Caco-2 (cell line): ENCODE data around the gene CACTIN. TPM values are rescaled to one million over a fixed set of nuclear protein-coding genes. Genes with fewer than 3 reads are reported as not detected.

Experiments used
- BruUV-seq: library from RNA; stranded (reverse); fragments of 400-500 nt; replicated peaks from 2 replicates; lab custom pipeline; 2021; lab: Mats Ljungman, UMichigan
- CTCF ChIA-PET: fragments of 300-600 bp; sonication (Branson Sonifier 250); formaldehyde crosslinking; loops from one replicate; lab custom pipeline; 2022; ENCODE audit warnings: antibody characterized with exemption; lab: Charles Lee
- POLR2A ChIA-PET: fragments of 300-600 bp; sonication (Branson Sonifier 250); formaldehyde crosslinking; loops from one replicate; lab custom pipeline; 2022; ENCODE audit warnings: antibody characterized with exemption; lab: Charles Lee
- DNase-seq, 2 experiments: peaks; one replicate each; pipeline versions ENCODE4 v3.0.0 to v3.0.0-alpha.2; 2020 to 2022
- H3K27me3 ChIP-seq: replicated peaks from 2 replicates; pipeline ENCODE4 v1.6.0; 2011; ENCODE audit warnings: low read length; ENCODE audit not compliant: control insufficient read depth, insufficient read depth
- H3K36me3 ChIP-seq: 2 replicates; pipeline ENCODE4 v1.5.1; 2011; ENCODE audit warnings: low read length; ENCODE audit not compliant: control insufficient read depth, insufficient read depth
- H3K4me1 ChIP-seq: fragments of 250-450 bp; sonication (Bioruptor Pico); 2 replicates; pipeline ENCODE4 v1.5.1; 2020; ENCODE audit warnings: mild to moderate bottlenecking
- H3K4me3 ChIP-seq: 2 replicates; pipeline ENCODE4 v1.5.1; 2011; ENCODE audit warnings: low read depth, mild to moderate bottlenecking, control low read depth, low read length
- H3K9me3 ChIP-seq: fragments of 250-450 bp; sonication (Bioruptor Pico); 2 replicates; pipeline ENCODE4 v1.5.1; 2020; ENCODE audit warnings: mild to moderate bottlenecking, moderate library complexity
- H3K27ac Mint-ChIP-seq: one replicate; pipeline ENCODE4 v1.8.0; 2022; ENCODE audit warnings: mixed read lengths; ENCODE audit not compliant: unreplicated experiment
- H3K27me3 Mint-ChIP-seq: one replicate; pipeline ENCODE4 v1.8.0; 2022; ENCODE audit warnings: mixed read lengths; ENCODE audit not compliant: insufficient read depth, unreplicated experiment
- H3K36me3 Mint-ChIP-seq: one replicate; pipeline ENCODE4 v1.8.0; 2022; ENCODE audit warnings: mild to moderate bottlenecking, mixed read lengths; ENCODE audit not compliant: insufficient read depth, unreplicated experiment
- H3K4me1 Mint-ChIP-seq: one replicate; pipeline ENCODE4 v1.8.0; 2022; ENCODE audit warnings: low read depth, mixed read lengths; ENCODE audit not compliant: unreplicated experiment
- H3K4me3 Mint-ChIP-seq: one replicate; pipeline ENCODE4 v1.8.0; 2022; ENCODE audit warnings: mild to moderate bottlenecking, moderate library complexity, mixed read lengths; ENCODE audit not compliant: unreplicated experiment
- H3K9me3 Mint-ChIP-seq: one replicate; pipeline ENCODE4 v1.8.0; 2022; ENCODE audit warnings: mixed read lengths; ENCODE audit not compliant: unreplicated experiment
- CTCF ChIP-seq, 2 experiments: fragments of 200-600 bp in 1 of 2; IDR thresholded peaks; 1 replicate in 1 of 2; 2 replicates in 1 of 2; pipeline versions ENCODE4 v1.5.1 to v1.8.0; 2011 to 2022; ENCODE audit warnings: antibody characterized with exemption in 1 of 2, control low read depth in 1 of 2, inconsistent platforms in 1 of 2, low read depth in 1 of 2, low read length in 1 of 2, mild to moderate bottlenecking in 1 of 2, moderate library complexity in 1 of 2; ENCODE audit not compliant: insufficient read depth in 1 of 2, severe bottlenecking in 1 of 2, unreplicated experiment in 1 of 2
- intact Hi-C: fragments of 100-400 bp; cut with micrococcal nuclease; formaldehyde crosslinking; loops from one replicate; pipeline ENCODE4 v1.10.0; 2022; ENCODE audit not compliant: unreplicated experiment
- total RNA-seq: library from RNA; stranded (reverse); gene quantifications from 2 replicates; pipeline ENCODE4 v1.2.3, GENCODE V29; 2022

CACTIN gene
- total RNA-seq, 1 experiment from 2014 or later, result 33.9 TPM

DNA sequence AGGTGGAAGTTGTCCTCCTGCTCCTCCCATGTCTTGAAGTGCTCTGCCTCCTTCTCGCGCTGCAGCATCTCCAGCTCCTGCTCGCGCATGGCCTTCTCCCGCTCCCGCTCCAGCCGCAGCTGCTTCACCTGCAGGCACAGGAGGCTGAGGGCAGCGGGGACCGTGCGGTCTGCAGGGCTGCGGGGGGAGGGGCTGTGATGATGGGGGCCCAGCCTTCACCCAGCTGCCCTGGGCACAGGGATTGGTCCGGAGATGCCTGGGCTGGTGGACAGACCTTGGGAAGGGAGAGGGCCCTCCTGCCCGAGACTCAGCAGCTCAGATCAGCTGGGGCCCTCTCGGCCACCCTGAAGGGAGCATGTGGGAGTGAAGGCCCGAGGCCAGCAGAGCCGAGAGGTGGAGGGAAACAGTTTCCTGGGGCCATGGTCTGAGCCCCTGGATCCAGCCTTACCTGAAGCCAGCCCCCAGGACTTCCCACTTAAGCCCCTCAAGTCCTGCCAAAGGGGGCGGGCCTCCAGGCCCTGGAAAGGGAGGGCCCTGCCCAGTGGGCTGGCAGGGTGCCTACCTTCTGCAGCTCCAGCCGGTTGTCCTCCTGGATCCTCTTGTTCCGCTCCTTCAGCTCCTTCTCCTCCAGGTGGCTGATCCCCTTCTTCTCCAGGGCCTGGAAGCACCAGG lies 6.3 kb downstream of the CACTIN start:
- H3K4me3 ChIP-seq, result no peak overlapping the region
- CTCF ChIA-PET, result no interaction called here
- intact Hi-C loops, result loop anchor here (10.0 kb wide), 1 partner anchor 65 kb away; the partner anchor contains the start of gene MFSD12
- H3K36me3 Mint-ChIP-seq, result peaks cover 14% of the 10 kb centered on the region
- TF ChIP-seq CTCF (IDR thresholded peaks at IDR 0.05; ENCODE audit: insufficient read depth in 1 of 2, low read depth in 1 of 2, low read length in 1 of 2, severe bottlenecking in 1 of 2, unreplicated experiment in 1 of 2), result no peak
- peaks cover 7% of the 10 kb centered on the region for H3K4me1 Mint-ChIP-seq
- H3K27ac Mint-ChIP-seq, result no peak overlapping the region
- POLR2A ChIA-PET, result no interaction called here
- no peak for DNase-seq
- no peaks in the 10 kb centered on the region for H3K27me3 ChIP-seq
- H3K4me3 Mint-ChIP-seq, result no peak overlapping the region
- BruUV-seq, result no TSS peak
- H3K9me3 Mint-ChIP-seq, result no peaks in the 10 kb centered on the region
- H3K36me3 ChIP-seq, result no peaks in the 10 kb centered on the region; the same call in 1 of the 2 replicates
- H3K9me3 ChIP-seq, result no peaks in the 10 kb centered on the region
- no peaks in the 10 kb centered on the region for H3K4me1 ChIP-seq
- H3K27me3 Mint-ChIP-seq, result no peaks in the 10 kb centered on the region

DNA sequence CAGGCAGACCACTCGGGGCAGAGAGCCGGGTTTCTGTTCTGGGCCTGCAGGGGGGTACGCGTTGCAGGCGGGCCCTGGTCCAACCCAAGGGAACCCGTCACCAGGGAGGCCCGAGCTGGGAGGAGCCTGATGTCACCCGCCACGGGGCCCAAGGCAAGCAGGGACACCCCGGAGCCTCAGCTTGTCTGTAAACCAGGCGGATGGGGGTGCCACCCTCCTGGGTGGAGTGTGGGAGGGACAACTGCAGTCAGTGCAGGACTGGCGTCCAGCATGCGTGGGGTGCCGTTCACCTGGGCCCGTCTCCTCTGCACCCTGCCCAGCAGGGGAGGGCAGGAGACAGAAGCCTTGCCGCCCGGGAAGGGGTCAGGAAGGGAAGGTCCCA lies 7.0 kb downstream of the CACTIN start:
- Mint-ChIP-seq H3K4me1 (peaks cover 7% of the 10 kb centered on the region), H3K36me3 (peaks cover 14% of the 10 kb centered on the region), H3K27me3 (no peaks in the 10 kb centered on the region), H3K9me3 (no peaks in the 10 kb centered on the region), H3K27ac (no peak overlapping the region), H3K4me3 (no peak overlapping the region)
- no peaks in the 10 kb centered on the region for H3K9me3 ChIP-seq
- intact Hi-C loops, result loop anchor here (10.0 kb wide), 1 partner anchor 65 kb away; the partner anchor contains the start of gene MFSD12
- ChIA-PET CTCF (no interaction called here), POLR2A (no interaction called here)
- H3K27me3 ChIP-seq, result no peaks in the 10 kb centered on the region
- H3K4me1 ChIP-seq, result no peaks in the 10 kb centered on the region
- DNase-seq, result no peak
- no peak overlapping the region for H3K4me3 ChIP-seq
- no peak for TF ChIP-seq CTCF (IDR thresholded peaks at IDR 0.05; ENCODE audit: insufficient read depth in 1 of 2, low read depth in 1 of 2, low read length in 1 of 2, severe bottlenecking in 1 of 2, unreplicated experiment in 1 of 2)
- no TSS peak for BruUV-seq
- no peaks in the 10 kb centered on the region; the same call in 1 of the 2 replicates for H3K36me3 ChIP-seq

GRCh38 chr19:3618811-3619630 lies 7.6 kb downstream of the CACTIN start:
- H3K4me1 ChIP-seq, result no peaks in the 10 kb centered on the region
- DNase-seq, result no peak
- H3K9me3 ChIP-seq, result no peaks in the 10 kb centered on the region
- intact Hi-C loops, result no loop called here
- CTCF ChIA-PET, result interaction anchor here (0.5 kb wide), 1 partner anchor 74 kb away, joined by 4 read pairs; no protein-coding TSS in a partner anchor
- H3K27me3 ChIP-seq, result no peaks in the 10 kb centered on the region
- POLR2A ChIA-PET, result no interaction called here
- Mint-ChIP-seq H3K36me3 (peaks cover 14% of the 10 kb centered on the region), H3K4me1 (peaks cover under 1% of the 10 kb centered on the region), H3K27me3 (no peaks in the 10 kb centered on the region), H3K9me3 (no peaks in the 10 kb centered on the region), H3K27ac (no peak overlapping the region), H3K4me3 (no peak overlapping the region)
- no peak overlapping the region for H3K4me3 ChIP-seq
- no TSS peak for BruUV-seq
- no peaks in the 10 kb centered on the region; the same call in 1 of the 2 replicates for H3K36me3 ChIP-seq
- TF ChIP-seq CTCF (IDR thresholded peaks at IDR 0.05; ENCODE audit: insufficient read depth in 1 of 2, low read depth in 1 of 2, low read length in 1 of 2, severe bottlenecking in 1 of 2, unreplicated experiment in 1 of 2), result no peak
